DND-41 (cell line): ENCODE data around the gene GALR2.
A peak's percentile ranks its signal among the peaks of the same experiment; 100 is the strongest.

Source experiments
- ATAC-seq: fragments of 200-7000 bp; cut with Tn5 transposase; 3 replicates; pipeline ENCODE4 v1.9.1; 2021; ENCODE audit warnings: low read depth; ENCODE audit not compliant: insufficient read depth
- DNase-seq: peaks from one replicate; pipeline ENCODE4 v3.0.0-alpha.2; 2020
- H2AFZ ChIP-seq: 2 replicates; pipeline ENCODE4 v1.6.0; 2012; ENCODE audit warnings: low read depth, low read length
- H3K27ac ChIP-seq: 2 replicates; pipeline ENCODE4 v1.5.1; 2012; ENCODE audit warnings: low read length, inconsistent platforms
- H3K27me3 ChIP-seq: fragments of 200-600 bp; sonication (generic); 2 replicates; pipeline ENCODE4 v1.6.0; 2012; ENCODE audit warnings: low read length, mild to moderate bottlenecking, inconsistent platforms; ENCODE audit not compliant: insufficient read depth, poor library complexity
- H3K36me3 ChIP-seq: 2 replicates; pipeline ENCODE4 v1.5.1; 2012; ENCODE audit warnings: low read length, inconsistent platforms; ENCODE audit not compliant: insufficient read depth
- H3K4me1 ChIP-seq: 2 replicates; pipeline ENCODE4 v1.5.1; 2012; ENCODE audit warnings: mild to moderate bottlenecking, low read length; ENCODE audit not compliant: insufficient read depth
- H3K4me2 ChIP-seq: 2 replicates; pipeline ENCODE4 v1.6.0; 2012; ENCODE audit warnings: mild to moderate bottlenecking, moderate library complexity, low read length, inconsistent platforms; ENCODE audit not compliant: insufficient read depth
- H3K4me3 ChIP-seq, 2 experiments: fragments of 200-600 bp in 1 of 2; shearing (Covaris generic) in 1 of 2; 2 replicates each; pipeline ENCODE4 v1.5.1; 2012 to 2016; ENCODE audit warnings: inconsistent platforms in 2 of 2, low read length in 2 of 2, mild to moderate bottlenecking in 2 of 2, low read depth in 1 of 2, moderate library complexity in 1 of 2
- H3K79me2 ChIP-seq: 2 replicates; pipeline ENCODE4 v1.6.0; 2012; ENCODE audit warnings: low read length, inconsistent platforms; ENCODE audit not compliant: insufficient read depth
- H3K9ac ChIP-seq: 2 replicates; pipeline ENCODE4 v1.6.0; 2012; ENCODE audit warnings: low read depth, mild to moderate bottlenecking, inconsistent platforms, low read length, moderate library complexity
- H3K9me3 ChIP-seq: 2 replicates; pipeline ENCODE4 v1.5.1; 2012; ENCODE audit warnings: low read length, moderate library complexity, mild to moderate bottlenecking, inconsistent platforms; ENCODE audit not compliant: insufficient read depth, severe bottlenecking
- H4K20me1 ChIP-seq: 2 replicates; pipeline ENCODE4 v1.6.0; 2012; ENCODE audit warnings: low read length; ENCODE audit not compliant: insufficient read depth
- EZH2 ChIP-seq: IDR thresholded peaks from 3 replicates; pipeline ENCODE4 v1.6.1; 2012; ENCODE audit warnings: borderline replicate concordance, low read depth, mild to moderate bottlenecking, moderate library complexity, low read length, inconsistent platforms; ENCODE audit not compliant: severe bottlenecking
- TF ChIP-seq, protein P1 (sequence below): IDR thresholded peaks from 2 replicates; pipeline ENCODE4 v1.5.1; 2012; ENCODE audit warnings: borderline replicate concordance, low read length, moderate library complexity, mild to moderate bottlenecking; ENCODE audit not compliant: poor library complexity, severe bottlenecking; ENCODE audit errors: extremely low read depth

Gene GALR2

DNA sequence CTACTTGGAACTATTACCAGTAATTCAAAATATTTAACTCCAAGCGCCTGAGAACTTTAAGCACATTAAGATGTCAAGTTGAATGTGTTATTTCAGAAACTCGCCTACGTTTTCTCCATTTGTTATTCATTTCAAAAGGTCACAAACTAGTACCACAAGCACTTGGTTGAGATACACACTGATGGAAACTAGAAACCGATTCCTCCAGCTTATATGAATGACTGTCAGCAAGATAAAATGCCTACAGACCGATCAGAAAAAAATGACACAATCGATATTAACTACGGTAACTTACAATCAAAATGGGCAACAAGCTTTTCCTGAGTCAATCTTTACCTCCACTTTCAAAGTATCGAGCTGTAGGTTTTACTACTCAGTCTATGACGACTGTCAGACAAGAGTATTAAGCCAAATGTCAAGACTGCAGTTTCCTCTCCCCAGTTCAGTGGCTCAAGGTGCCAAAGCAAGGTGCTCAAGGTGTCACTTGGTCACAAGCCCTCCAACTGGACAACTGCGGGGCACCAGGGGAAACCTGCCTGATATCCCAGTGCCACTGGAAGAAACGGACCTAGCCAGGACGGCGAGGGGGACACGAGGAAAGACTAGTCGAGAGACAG lies 2.9 kb upstream of the GALR2 start:
- Histone ChIP-seq H4K20me1 (peaks cover 8% of the 10 kb centered on the region; the same call in 1 of the 2 replicates), H2AFZ (peak overlapping the region; percentile 99), H3K9ac (peak overlapping the region; percentile 89), H3K4me3 (peak overlapping the region; percentile 77 to 82), H3K27me3 (no peaks in the 10 kb centered on the region), H3K27ac (peak overlapping the region; percentile 74), H3K9me3 (no peaks in the 10 kb centered on the region), H3K36me3 (peaks cover 29% of the 10 kb centered on the region), H3K4me2 (peak overlapping the region; percentile 91), H3K4me1 (peaks cover 28% of the 10 kb centered on the region), H3K79me2 (peaks cover 53% of the 10 kb centered on the region)
- ATAC-seq (no peak), DNase-seq (no peak)
- TF ChIP-seq EZH2, result no peak
- TF ChIP-seq, protein P1, sequence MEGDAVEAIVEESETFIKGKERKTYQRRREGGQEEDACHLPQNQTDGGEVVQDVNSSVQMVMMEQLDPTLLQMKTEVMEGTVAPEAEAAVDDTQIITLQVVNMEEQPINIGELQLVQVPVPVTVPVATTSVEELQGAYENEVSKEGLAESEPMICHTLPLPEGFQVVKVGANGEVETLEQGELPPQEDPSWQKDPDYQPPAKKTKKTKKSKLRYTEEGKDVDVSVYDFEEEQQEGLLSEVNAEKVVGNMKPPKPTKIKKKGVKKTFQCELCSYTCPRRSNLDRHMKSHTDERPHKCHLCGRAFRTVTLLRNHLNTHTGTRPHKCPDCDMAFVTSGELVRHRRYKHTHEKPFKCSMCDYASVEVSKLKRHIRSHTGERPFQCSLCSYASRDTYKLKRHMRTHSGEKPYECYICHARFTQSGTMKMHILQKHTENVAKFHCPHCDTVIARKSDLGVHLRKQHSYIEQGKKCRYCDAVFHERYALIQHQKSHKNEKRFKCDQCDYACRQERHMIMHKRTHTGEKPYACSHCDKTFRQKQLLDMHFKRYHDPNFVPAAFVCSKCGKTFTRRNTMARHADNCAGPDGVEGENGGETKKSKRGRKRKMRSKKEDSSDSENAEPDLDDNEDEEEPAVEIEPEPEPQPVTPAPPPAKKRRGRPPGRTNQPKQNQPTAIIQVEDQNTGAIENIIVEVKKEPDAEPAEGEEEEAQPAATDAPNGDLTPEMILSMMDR, result no peak

DNA sequence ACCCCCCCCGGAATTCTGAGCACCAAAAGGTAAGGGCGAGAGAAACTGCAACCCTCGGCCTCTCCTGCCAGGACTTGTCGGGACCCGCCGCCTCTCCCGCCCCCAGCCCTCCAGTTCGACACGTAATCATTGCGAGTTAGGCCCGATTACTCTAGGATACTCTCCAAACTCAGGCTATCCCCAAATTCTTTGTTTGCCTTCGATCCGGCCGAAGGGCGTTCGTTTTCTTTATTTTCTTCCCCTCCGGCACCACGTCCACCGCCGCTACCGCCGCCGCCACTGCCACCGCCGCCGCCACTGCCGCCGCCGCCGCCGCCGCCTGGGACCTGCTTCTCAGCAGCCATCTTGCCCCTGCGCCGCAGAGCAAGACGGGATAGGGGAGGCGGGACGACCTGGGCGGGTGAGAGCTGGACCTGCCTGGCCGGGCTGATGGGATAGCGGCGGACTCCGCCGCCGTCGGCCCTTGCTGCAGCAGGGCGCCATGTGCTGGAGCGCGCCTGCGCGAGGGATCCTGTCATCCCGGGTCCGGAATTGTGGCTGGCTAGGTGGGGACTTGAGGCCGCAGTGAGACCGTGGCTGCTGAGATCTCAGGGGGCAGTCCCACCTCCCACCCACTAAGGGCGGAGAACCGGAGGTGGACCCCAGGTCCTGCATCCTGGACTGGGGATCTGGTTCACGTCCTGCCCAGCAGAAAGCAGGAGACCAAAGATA lies 2.3 kb upstream of the GALR2 start, which contains the start of gene SRP68:
TSS of gene SRP68 (minus strand) at position 370 of the 711 bp plus-strand sequence. CDS start at position 344, 26 bp downstream.
- peak; percentile 98 for ATAC-seq
- peaks cover 8% of the 10 kb centered on the region; the same call in 1 of the 2 replicates for H4K20me1 ChIP-seq
- H3K27me3 ChIP-seq, result no peaks in the 10 kb centered on the region
- peaks cover 53% of the 10 kb centered on the region for H3K79me2 ChIP-seq
- H2AFZ ChIP-seq, result peak within 1 kb of the TSS; percentile 99
- H3K9ac ChIP-seq, result peak within 1 kb of the TSS; percentile 89
- H3K27ac ChIP-seq, result peak within 1 kb of the TSS; percentile 84
- TF ChIP-seq, protein P1, result no peak
- TF ChIP-seq EZH2, result no peak
- H3K4me2 ChIP-seq, result peak within 1 kb of the TSS; percentile 91
- peak; percentile 89 for DNase-seq
- no peaks in the 10 kb centered on the region for H3K9me3 ChIP-seq
- H3K4me1 ChIP-seq, result peaks cover 28% of the 10 kb centered on the region
- H3K36me3 ChIP-seq, result peaks cover 22% of the 10 kb centered on the region
- H3K4me3 ChIP-seq, result peak within 1 kb of the TSS; percentile 77 to 82

DNA sequence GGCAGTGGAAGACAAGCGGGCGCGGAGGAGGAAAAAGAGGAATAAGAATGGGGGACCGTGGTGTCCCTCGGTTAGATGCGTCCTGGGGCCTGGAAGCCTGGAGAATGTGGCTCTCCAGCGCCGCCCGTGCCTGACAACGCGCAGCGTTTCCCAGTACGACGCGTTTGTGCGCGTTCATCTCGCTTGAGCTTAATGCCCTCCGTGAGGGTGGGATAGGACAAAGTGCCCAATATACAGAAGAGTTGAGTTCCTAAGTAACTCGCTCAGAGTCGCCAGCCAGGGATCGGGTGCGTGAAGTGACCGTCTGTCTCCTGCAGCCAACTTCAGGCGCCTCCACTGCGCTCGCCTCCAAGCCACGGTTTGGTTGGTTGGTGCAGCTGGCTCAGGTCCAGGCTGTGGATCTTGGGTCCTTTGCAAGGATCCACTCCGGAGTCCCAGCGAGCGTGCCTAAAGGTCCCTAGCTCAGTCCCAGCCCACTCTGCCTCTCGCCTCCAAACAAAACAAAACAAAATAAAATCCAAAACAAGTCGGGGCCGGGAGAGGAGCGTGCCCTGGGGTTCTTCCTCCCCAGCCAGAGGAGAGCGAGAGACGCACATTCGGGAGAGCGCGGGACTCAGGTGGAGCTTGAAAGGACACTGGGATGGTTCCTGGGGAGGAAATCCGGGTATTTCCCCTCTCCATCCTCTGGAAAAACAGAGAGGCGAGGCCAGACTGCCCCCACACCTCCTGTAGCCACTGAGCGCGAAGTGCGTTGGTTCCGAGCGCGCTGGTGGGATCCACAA lies 974 bp downstream of the GALR2 start:
- Histone ChIP-seq H3K4me2 (no peak overlapping the region), H2AFZ (no peak overlapping the region), H3K27ac (no peak overlapping the region), H3K36me3 (peaks cover 3% of the 10 kb centered on the region; the same call in 1 of the 2 replicates), H3K4me3 (no peak overlapping the region), H3K79me2 (peaks cover 25% of the 10 kb centered on the region), H4K20me1 (peaks cover 2% of the 10 kb centered on the region; the same call in 1 of the 2 replicates), H3K4me1 (peaks cover 27% of the 10 kb centered on the region), H3K27me3 (no peaks in the 10 kb centered on the region), H3K9me3 (no peaks in the 10 kb centered on the region), H3K9ac (no peak overlapping the region)
- TF ChIP-seq, protein P1, result no peak
- no peak for TF ChIP-seq EZH2
- DNase-seq, result no peak
- ATAC-seq, result no peak
